Activated naive CD8-positive, alpha-beta T cell treated with anti-CD3 and anti-CD28 coated beads, Interleukin-2, amount 50 U/mL, for 16 hours (primary cell): ENCODE results near the gene VSTM5.
"Not testable (repeated sequence)": the region's sequence is repeated elsewhere in the genome, so short reads cannot be mapped to it uniquely, and the experiment has no call there.

Experiments used
- DNase-seq: peaks from one replicate; pipeline ENCODE4 v3.0.0-alpha.2; 2020; ENCODE audit warnings: low read depth, low spot score

Gene VSTM5

GRCh38 chr11:93850594-93851018, at the start of gene VSTM5:
TSS of gene VSTM5 (minus strand) at chr11:93850618. CDS start at chr11:93850502, 116 bp downstream.
- no peak for DNase-seq

GRCh38 chr11:93895106-93895862, 44.9 kb upstream of the VSTM5 start:
- no peak for DNase-seq

GRCh38 chr11:93890391-93891051, 40.1 kb upstream of the VSTM5 start:
- DNase-seq: no peak

GRCh38 chr11:93887111-93887510, 36.7 kb upstream of the VSTM5 start:
- no peak for DNase-seq

- not testable (repeated sequence) for DNase-seq
Observed at GRCh38 chr11:93879114-93879513, 28.7 kb upstream of the VSTM5 start.

- DNase-seq: no peak
Observed at GRCh38 chr11:93875637-93876036, 25.2 kb upstream of the VSTM5 start.

- DNase-seq: no peak
Observed at GRCh38 chr11:93871526-93871925, 21.1 kb upstream of the VSTM5 start.

GRCh38 chr11:93870616-93871015, 20.2 kb upstream of the VSTM5 start:
- no peak for DNase-seq

- no peak for DNase-seq
Observed at GRCh38 chr11:93869830-93870229, 19.4 kb upstream of the VSTM5 start.

- DNase-seq: not testable (repeated sequence)
Observed at GRCh38 chr11:93868404-93868803, 18.0 kb upstream of the VSTM5 start.

- no peak for DNase-seq
Observed at GRCh38 chr11:93861808-93862207, 11.4 kb upstream of the VSTM5 start.

GRCh38 chr11:93858121-93858775, 7.8 kb upstream of the VSTM5 start:
- DNase-seq: no peak

GRCh38 chr11:93857413-93858120, 7.1 kb upstream of the VSTM5 start:
- DNase-seq: no peak

GRCh38 chr11:93852242-93852641, 1.8 kb upstream of the VSTM5 start:
- DNase-seq: no peak

- DNase-seq: no peak
Observed at GRCh38 chr11:93849751-93850593, 446 bp downstream of the VSTM5 start.

- no peak for DNase-seq
Observed at GRCh38 chr11:93849201-93849600, 1.2 kb downstream of the VSTM5 start.

GRCh38 chr11:93846411-93846810, 4.0 kb downstream of the VSTM5 start:
- DNase-seq: no peak

- no peak for DNase-seq
Observed at GRCh38 chr11:93845181-93846092, 5.0 kb downstream of the VSTM5 start.

- no peak for DNase-seq
Observed at GRCh38 chr11:93844568-93844967, 5.8 kb downstream of the VSTM5 start.

GRCh38 chr11:93843906-93844305, 6.5 kb downstream of the VSTM5 start:
- no peak for DNase-seq
